Daoy (cell line): ENCODE data around the gene DCBLD2. TPM values are rescaled to one million over a fixed set of nuclear protein-coding genes. Genes with fewer than 3 reads are reported as not detected.

Source experiments
- DNase-seq: peaks from one replicate; pipeline ENCODE4 v3.0.0-alpha.2; 2015; ENCODE audit warnings: low read depth
- total RNA-seq: library from RNA; depleted of rRNA; stranded (reverse); fragments of >200 nt; shearing (Covaris generic); gene quantifications from 2 replicates; pipeline ENCODE4 v1.2.3, GENCODE V29; 2014; rRNA removed

The DCBLD2 gene
- 298 and 307 TPM in 2 replicates for total RNA-seq

- peak; percentile 100 for DNase-seq
Measured at GRCh38 chr3:98901392-98902350, at the start of gene DCBLD2. Gene DCBLD2, minus strand, starts transcription at chr3:98901695. Its CDS starts 369 bp downstream, at chr3:98901326.

GRCh38 chr3:98945666-98946065 is 44.2 kb upstream of the DCBLD2 start:
- DNase-seq, result no peak

- peak; percentile 41 for DNase-seq
Measured at GRCh38 chr3:98945101-98945524, 43.6 kb upstream of the DCBLD2 start.

GRCh38 chr3:98930413-98930812 is 28.9 kb upstream of the DCBLD2 start:
- no peak for DNase-seq

- DNase-seq, result no peak
Measured at GRCh38 chr3:98921957-98922356, 20.5 kb upstream of the DCBLD2 start.

- no peak for DNase-seq
Measured at GRCh38 chr3:98920166-98920565, 18.7 kb upstream of the DCBLD2 start.

GRCh38 chr3:98918586-98918985 is 17.1 kb upstream of the DCBLD2 start:
- no peak for DNase-seq

GRCh38 chr3:98917608-98918007 is 16.1 kb upstream of the DCBLD2 start:
- DNase-seq, result no peak

GRCh38 chr3:98914210-98915080 is 12.9 kb upstream of the DCBLD2 start:
- peak; percentile 25 for DNase-seq

- DNase-seq, result no peak
Measured at GRCh38 chr3:98912448-98912847, 11.0 kb upstream of the DCBLD2 start.

- peak; percentile 74 for DNase-seq
Measured at GRCh38 chr3:98906230-98906629, 4.7 kb upstream of the DCBLD2 start.

GRCh38 chr3:98903705-98904481 is 2.4 kb upstream of the DCBLD2 start:
- DNase-seq, result no peak

GRCh38 chr3:98903099-98903498 is 1.6 kb upstream of the DCBLD2 start:
- DNase-seq, result peak; percentile 71

- no peak for DNase-seq
Measured at GRCh38 chr3:98902351-98902740, 851 bp upstream of the DCBLD2 start.

GRCh38 chr3:98901119-98901391 is 440 bp downstream of the DCBLD2 start:
- DNase-seq, result peak; percentile 76

GRCh38 chr3:98900265-98901118 is 1.0 kb downstream of the DCBLD2 start:
- no peak for DNase-seq

GRCh38 chr3:98897701-98898100 is 3.8 kb downstream of the DCBLD2 start:
- DNase-seq, result no peak

GRCh38 chr3:98894791-98895576 is 6.5 kb downstream of the DCBLD2 start:
- no peak for DNase-seq

- DNase-seq, result peak; percentile 52
Measured at GRCh38 chr3:98893740-98894139, 7.8 kb downstream of the DCBLD2 start.

- no peak for DNase-seq
Measured at GRCh38 chr3:98892263-98892662, 9.2 kb downstream of the DCBLD2 start.
